ENCODE data around the gene ROCK2.

ROCK2 gene

DNA sequence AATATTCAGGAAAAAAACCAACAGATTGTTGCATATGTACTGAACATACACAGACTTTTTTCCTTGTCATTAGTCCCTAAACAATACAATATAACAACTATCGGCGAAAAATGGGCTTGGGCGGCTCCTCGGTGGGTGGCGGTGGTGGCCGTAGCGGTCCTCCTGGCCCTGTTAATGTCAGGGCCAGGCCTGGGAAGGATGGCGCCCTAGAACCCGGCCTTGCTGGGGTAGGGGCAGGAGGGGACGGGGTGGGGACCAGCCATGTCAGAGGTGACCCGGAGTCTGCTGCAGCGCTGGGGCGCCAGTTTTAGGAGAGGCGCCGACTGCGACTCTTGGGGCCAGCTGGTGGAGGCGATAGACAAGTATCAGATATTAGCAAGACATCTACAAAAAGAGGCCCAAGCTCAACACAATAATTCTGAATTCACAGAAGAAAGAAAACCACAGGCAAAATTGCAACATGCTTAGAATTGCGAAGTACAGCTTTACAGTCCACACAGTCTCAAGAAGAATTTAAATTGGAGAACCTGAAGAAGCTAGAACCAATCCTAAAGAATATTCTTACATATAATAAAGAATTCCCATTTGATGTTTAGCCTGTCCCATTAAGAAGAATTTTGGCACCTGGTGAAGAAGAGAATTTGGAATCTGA, 36.5 kb downstream of the ROCK2 start:
- no peak for DNase-seq

- DNase-seq = peak; percentile 91
These were observed 38.5 kb downstream of the ROCK2 start for GRCh38 chr2:11305958-11306357.

DNA sequence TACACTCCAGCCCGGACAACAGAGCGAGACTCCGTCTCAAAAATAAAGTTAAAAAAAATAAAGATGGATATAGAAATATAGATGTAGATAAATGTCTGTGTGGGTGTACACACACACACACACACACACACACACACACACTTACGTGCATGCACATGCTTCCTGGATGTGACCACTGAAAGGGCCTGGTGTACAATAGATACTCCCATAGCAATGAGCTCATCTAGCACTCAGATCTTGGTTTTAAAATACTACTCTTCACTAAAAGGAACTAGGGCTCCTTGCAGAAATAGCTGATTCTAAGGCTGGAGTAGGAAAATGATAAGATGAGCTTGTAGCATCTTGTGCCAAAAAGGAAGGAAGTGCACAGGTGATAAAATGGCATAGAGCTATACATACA, 39.1 kb downstream of the ROCK2 start:
- no peak for DNase-seq

DNA sequence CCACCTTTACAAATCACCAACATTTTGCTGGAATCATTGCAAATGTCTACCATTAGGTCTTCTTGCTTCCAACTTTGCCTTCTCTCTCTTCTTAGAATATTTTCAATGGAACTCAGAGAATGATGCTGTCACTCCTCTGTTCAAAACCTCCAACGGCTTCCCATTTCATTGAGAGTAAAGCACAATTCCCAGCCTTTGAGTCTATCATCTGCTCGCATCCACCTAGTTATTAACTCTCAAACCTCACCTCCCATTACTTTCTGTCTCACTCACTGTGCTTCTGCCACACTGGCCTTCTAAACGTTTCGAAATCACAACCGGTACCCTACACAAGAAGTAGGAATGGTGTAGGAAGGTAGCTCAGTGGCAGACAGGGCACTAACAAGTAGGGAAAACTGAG, 40.0 kb downstream of the ROCK2 start:
- no peak for DNase-seq

DNA sequence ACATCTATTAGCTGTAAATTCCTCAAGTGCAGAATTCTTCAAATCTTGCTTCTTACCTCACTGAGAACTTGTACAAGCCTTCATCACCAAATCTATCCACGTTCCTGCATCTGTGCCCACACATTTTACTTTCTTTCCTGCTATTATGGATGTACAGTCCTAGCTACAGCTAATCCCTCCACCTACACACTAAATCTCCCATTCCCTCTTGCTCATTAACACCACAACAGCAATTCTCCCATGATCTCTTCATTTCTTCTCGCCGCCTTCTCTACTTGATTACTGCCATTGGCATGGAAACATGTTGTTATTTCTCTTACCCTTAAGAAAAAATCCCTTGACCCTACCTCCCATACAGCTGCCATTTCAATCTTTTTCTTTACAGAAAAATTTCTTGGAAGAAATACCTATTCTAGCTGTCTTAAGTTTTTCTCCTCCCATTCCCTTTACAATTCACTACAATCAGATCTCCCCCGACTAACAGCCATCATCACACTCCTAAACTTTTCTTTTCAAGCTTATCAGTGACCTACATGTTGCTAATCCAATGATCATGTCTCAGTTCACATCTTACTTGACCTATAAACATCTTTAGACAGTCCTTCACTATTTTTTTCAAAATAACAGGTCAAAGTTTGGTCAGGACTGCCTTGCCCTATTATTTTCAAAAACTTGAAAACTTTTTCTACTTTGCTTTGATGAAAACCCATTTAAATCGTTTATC, 41.0 kb downstream of the ROCK2 start:
- DNase-seq = no peak

GRCh38 chr2:11299439-11299838, 45.0 kb downstream of the ROCK2 start:
- DNase-seq = no peak

GRCh38 chr2:11298592-11298991, 45.8 kb downstream of the ROCK2 start:
- no peak for DNase-seq

GRCh38 chr2:11296401-11296800, 48.0 kb downstream of the ROCK2 start:
- DNase-seq = no peak

DNA sequence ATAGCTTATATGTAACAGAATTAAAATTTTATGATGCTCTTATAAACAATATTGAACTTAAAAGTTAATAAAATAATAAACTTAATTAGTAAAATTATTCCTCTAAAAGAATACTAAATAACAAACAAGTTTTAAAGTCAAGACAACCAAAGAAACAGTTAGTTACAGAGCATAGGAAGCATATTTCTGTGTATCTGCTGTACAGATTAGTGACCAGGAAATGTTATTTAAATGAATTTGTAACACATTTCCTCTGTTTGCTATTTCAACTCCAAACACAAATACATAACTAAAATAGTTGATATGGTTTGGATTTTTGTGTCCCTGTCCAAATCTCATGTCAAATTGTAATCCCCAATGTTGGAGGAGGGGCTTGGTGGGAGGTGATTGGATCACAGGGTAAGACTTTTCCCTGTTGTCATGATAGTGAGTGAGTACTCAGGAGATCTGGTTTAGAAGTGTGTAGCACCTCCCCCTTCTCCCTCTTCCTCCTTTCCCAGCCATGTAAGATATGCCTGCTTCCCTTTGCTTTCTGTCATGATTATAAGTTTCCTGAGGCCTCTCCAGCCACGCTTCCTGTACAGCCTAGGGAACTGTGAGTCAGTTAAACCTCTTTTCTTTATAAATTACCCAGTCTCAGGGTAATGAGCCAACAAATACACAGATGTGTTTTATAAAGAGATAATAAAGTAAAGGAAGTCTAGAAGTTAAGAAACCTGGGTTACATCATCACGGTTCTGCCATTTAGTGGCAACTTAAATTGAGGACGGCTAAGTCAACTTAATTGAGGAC, 51.8 kb downstream of the ROCK2 start:
- peak; percentile 31 for DNase-seq

- DNase-seq = no peak
These were observed 53.7 kb downstream of the ROCK2 start for GRCh38 chr2:11290713-11291112.

DNA sequence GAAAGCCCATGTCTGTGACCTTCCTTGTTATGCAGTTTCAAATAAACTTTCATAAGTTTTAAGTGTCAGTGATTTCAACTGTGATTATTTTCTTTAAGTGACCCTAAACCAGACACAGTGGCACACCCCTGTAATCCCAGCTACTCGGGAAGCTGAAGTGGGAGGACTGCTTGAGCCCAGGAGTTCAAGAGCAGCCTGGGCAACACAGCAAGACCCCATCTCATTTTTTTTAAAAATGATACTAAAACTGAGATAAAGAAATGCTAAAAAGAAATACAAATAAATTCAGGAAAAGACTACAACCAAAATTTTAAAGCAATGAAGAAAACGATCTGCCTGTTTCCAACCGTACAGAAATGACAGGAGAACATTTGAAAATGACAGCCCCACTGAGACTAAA, 54.2 kb downstream of the ROCK2 start:
- no peak for DNase-seq

- DNase-seq = no peak
These were observed 56.0 kb downstream of the ROCK2 start for GRCh38 chr2:11288431-11288830.

DNA sequence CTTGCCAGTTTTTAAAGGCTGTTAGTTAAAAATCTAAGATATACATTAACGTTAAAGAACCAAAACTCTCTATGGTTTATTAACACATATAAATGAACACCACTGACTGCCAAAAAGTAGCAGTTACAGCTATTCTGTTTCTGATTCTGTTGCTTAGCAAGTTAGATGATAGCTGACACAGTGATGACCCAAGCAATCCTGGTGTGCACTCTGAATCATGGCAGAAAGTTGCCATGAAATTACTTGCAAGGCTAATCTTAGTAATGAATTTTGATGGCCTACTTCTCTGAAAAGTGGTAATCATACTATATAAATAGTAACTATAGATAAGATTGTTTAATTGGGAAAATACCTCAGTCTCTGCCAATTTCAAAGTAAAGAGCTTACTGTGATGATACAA, 57.7 kb downstream of the ROCK2 start:
- DNase-seq = no peak

GRCh38 chr2:11286323-11286722, 58.1 kb downstream of the ROCK2 start:
- no peak for DNase-seq

- no peak for DNase-seq
These were observed 58.9 kb downstream of the ROCK2 start for GRCh38 chr2:11285499-11285898.

DNA sequence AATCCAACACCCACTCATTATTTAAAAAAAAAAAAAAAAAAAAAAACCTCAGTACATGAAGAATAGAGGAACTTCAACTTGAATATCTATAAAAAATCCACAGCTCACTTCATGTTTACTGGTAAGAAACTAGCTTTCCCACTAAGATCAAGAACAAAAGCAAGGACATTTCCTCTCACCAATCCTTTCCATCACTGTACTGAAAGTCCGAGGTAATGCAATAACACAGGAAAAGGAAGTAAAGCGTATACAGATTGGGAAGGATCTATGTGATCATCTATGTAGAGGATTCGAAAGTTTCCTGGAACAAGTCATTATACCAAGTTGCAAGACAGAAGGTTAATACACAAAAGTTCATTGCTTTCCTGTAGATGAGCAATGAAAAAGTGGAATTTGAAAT, 63.2 kb downstream of the ROCK2 start:
- DNase-seq = no peak

DNA sequence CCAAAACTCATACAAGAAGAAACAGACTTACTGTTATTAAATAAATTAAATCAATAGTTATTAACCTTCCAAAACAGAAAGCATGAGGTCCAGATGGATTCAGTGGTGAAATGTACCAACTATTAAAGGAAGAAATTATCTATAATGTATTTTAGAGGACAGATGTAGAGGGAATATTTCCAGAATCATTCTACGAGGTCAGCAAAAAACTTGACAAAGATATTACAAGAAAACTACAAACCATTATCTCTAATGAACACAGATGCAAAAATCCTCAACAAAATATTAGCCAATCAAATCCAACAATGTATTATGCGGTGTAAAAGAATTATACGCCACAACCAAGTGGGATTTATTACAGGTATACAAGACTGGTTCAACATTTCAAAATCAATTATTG, 63.7 kb downstream of the ROCK2 start:
- no peak for DNase-seq

DNA sequence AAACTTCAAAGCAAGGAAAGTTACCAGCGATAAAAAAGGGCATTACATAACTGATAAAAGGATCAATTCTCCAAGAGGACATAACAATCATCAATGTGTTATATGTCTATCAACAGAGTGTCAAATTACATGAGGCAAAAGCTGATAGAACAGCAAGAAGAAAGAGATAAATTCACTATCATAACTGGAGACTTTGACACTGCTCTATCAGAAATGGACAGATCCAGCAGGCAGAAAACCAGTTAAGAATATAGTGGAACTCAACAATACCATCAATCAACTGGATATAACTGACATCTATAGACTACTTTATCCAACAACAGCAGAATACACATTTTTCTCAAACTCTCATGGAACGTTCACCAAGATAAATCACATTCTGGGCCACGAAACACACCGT, 65.0 kb downstream of the ROCK2 start:
- no peak for DNase-seq

GRCh38 chr2:11278219-11278618, 66.2 kb downstream of the ROCK2 start:
- no peak for DNase-seq

- no peak for DNase-seq
These were observed 68.5 kb downstream of the ROCK2 start for GRCh38 chr2:11275910-11276309.

DNA sequence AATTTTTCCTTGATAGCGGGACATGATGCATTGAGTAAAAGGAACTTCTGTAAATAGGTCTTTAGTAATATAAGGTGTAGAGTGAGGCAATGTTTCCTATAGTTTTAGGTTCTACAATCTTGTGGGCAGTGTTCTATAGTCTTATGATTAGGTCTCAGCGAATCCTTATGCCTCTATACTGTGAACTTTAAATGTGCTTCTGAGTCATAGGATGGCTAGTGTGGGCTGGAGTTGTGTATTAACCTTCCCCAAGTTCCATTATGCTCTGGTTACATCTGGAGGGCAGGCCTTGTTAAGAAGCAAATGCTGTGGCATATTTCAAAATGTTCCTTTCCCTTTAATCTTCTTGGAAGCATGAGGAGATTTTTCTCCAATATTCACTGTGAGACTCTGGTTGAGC, 73.5 kb downstream of the ROCK2 start:
- DNase-seq = peak; percentile 35

DNA sequence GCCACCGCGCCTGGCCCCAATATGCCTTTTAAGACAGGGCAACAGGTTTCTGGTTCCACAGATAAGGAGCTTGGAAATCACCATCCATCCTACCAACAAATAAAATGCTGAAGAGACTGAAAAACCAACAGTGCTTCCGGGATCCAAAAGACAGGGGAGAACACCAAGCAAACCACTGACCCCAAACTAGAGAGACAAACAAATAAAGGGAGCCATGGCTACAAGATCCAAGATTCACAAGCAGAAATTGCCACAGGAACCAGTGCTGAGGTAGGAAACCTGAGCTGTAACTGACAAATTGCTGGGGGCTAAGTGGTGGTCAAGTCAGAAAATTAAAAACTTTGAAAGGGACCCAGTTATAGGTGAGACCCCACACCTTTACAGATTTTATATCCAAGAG, 76.5 kb downstream of the ROCK2 start:
- no peak for DNase-seq

DNA sequence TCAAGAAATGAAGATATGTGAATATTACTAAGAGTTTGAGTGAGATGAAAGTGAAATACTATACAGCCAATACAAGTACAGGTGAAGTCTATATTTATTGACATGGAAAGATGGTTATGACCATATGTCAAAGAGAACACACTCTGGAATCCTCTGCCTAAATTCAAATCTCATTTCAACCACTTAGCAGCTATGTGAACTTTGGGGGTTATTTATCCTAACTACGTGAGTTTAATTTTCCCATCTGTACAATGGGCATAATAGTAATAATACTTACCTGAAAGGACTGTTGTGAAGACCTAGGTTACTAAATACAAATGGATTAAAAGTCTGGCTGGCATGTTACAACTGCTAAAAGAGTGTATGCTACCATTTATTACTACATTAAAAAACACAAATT, 79.6 kb downstream of the ROCK2 start:
- no peak for DNase-seq

- DNase-seq = no peak
These were observed 80.4 kb downstream of the ROCK2 start for GRCh38 chr2:11264007-11264406.

Measured in fibroblast of skin of scalp (primary cell).